HG03280 (cell line): Measurements from ENCODE around the gene PAQR4.
"Not testable (repeated sequence)": the region's sequence is repeated elsewhere in the genome, so short reads cannot be mapped to it uniquely, and the experiment has no call there.

Experiments
- ATAC-seq: cut with Tn5 transposase; IDR thresholded peaks from one replicate; pipeline ENCODE4 v1.9.1; 2021; ENCODE audit warnings: mild to moderate bottlenecking, moderate library complexity; ENCODE audit not compliant: unreplicated experiment

Gene PAQR4

GRCh38 chr16:2942045-2942444 is 27.1 kb upstream of the PAQR4 start:
- ATAC-seq, result no peak

GRCh38 chr16:2943716-2944115 is 25.4 kb upstream of the PAQR4 start:
- ATAC-seq, result not testable (repeated sequence)

- ATAC-seq, result no peak
Measured at GRCh38 chr16:2946649-2947048, 22.5 kb upstream of the PAQR4 start.

- ATAC-seq, result no peak
Measured at GRCh38 chr16:2948807-2949704, 20.1 kb upstream of the PAQR4 start.

- no peak for ATAC-seq
Measured at GRCh38 chr16:2949705-2950352, 19.3 kb upstream of the PAQR4 start.

GRCh38 chr16:2950353-2950724 is 18.8 kb upstream of the PAQR4 start:
- ATAC-seq, result no peak

GRCh38 chr16:2950773-2951172 is 18.4 kb upstream of the PAQR4 start:
- ATAC-seq, result no peak

GRCh38 chr16:2952679-2953078 is 16.5 kb upstream of the PAQR4 start:
- ATAC-seq, result no peak

- ATAC-seq, result no peak
Measured at GRCh38 chr16:2953706-2954627, 15.2 kb upstream of the PAQR4 start.

GRCh38 chr16:2954656-2955381 is 14.3 kb upstream of the PAQR4 start:
- no peak for ATAC-seq

GRCh38 chr16:2955438-2955778 is 13.7 kb upstream of the PAQR4 start:
- ATAC-seq, result no peak

GRCh38 chr16:2955779-2956578 is 13.2 kb upstream of the PAQR4 start:
- ATAC-seq, result no peak

GRCh38 chr16:2956579-2956956 is 12.6 kb upstream of the PAQR4 start:
- ATAC-seq, result no peak

- no peak for ATAC-seq
Measured at GRCh38 chr16:2959206-2959605, 9.9 kb upstream of the PAQR4 start.

GRCh38 chr16:2960183-2961010 is 8.8 kb upstream of the PAQR4 start:
- ATAC-seq, result no peak

GRCh38 chr16:2962334-2963073 is 6.6 kb upstream of the PAQR4 start:
- ATAC-seq, result no peak

- no peak for ATAC-seq
Measured at GRCh38 chr16:2963074-2963722, 6.0 kb upstream of the PAQR4 start.
